GM12801 (cell line): ENCODE measurements around the gene WWC1.

Experiments
- CTCF ChIP-seq: IDR thresholded peaks from one replicate; pipeline ENCODE4 v1.5.1; 2011; ENCODE audit warnings: control low read depth; ENCODE audit not compliant: insufficient read length; ENCODE audit errors: extremely low read depth

WWC1 gene

GRCh38 chr5:168364151-168364661, 72.8 kb downstream of the WWC1 start:
- no peak for TF ChIP-seq CTCF

- no peak for TF ChIP-seq CTCF
Measured at GRCh38 chr5:168364750-168365550, 73.5 kb downstream of the WWC1 start.

- no peak for TF ChIP-seq CTCF
Measured at GRCh38 chr5:168365581-168366081, 74.2 kb downstream of the WWC1 start.

DNA sequence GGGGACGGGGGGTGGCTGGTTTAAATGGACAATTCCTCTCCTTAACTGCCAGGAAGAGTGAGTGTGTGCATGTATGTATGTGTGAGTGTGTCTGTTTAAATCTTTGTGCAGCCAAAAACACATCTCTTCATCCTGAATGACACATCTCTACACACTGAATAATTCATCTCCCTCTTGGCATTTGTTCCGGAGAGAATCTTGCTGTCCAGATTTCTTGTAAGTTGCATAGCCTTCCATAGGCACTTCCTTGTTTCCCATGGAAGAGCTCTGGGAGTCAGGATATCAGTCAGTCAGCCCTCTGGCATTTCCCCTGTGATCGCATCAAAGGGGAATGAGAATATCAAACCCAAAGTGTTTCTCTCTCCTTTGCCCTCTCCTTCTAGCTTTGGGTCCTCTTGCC, 74.7 kb downstream of the WWC1 start:
- TF ChIP-seq CTCF, result no peak

DNA sequence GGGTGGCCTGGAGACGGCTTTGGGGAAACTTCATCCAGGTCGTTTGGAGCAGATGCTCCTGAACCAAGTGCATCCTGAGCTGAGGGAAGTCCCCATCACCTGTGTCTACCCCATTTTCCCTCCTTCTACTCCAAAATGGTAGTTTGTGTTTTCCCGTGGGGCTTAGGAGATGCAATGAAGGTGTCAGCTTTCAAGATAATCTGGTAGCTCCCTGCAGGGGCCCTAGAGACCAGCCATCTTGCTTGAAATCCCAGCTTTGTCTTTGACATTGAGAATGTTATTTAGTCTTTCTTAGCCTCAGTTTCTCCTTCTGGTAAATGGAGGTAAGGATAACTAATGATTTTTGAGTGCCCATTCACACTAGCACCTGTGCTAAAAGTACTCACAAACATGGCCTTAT, 77.4 kb downstream of the WWC1 start:
- TF ChIP-seq CTCF, result no peak

GRCh38 chr5:168370831-168371230, 79.4 kb downstream of the WWC1 start:
- TF ChIP-seq CTCF, result no peak

DNA sequence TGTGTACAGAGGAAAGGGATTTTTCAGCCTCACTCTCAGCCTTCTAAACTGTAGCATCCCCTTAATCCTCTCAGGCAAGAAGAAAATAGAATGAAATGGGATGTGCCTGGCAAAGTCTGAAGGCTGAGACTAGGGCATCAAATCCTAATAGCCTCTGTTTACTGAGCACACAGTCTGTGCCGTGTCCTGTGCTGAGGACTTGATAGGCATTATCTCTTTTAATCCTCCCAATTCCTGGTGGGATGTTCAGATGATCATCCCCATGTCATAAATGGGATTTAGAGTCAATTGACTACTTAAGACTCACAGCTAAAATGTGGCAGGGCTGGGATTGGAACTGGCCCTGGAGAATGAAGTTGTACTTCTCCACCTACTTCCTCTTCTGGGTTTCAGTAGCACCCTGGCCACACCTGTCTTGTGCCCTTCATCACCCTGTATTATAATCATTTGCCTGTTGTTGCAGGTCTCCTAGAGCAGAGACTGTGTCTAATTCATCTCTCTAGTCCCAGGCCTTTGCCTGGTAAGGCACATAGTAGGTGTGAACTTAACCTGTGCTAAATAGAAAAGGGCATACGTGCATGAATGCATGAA, 81.0 kb downstream of the WWC1 start:
- no peak for TF ChIP-seq CTCF
